ENCODE measurements around the gene POLR1G. TPM values are rescaled to one million over a fixed set of nuclear protein-coding genes. Genes with fewer than 3 reads are reported as not detected.

POLR1G gene
- total RNA-seq, 1 experiment from 2014 or later, result 30.5 TPM

DNA sequence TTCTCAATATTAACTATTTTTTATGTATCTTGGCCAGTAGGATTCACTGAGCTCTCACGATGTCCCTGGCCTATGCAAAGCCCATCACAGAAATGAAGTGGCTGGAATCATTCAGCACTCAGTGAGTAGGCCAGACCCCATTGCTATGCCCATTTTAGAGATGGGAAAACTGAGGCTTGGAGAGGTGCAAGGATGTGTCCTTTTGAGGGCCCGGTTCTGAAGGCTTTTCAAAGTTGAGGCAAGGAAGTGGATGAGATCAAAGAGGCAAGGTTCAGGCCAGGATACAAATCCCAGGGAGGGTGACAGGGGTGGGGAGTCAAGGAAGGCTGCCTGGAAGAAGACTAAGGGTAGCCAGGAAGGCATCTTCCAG, 35.9 kb downstream of the POLR1G start:
- intact Hi-C loops (cut with micrococcal nuclease), result no loop called here
- no peaks in the 10 kb centered on the region for H3K9me3 ChIP-seq (ENCODE audit: control insufficient read depth in 1 of 2, insufficient read depth in 1 of 2, low read depth in 1 of 2, low read length in 2 of 2)
- no TSS peak for BruUV-seq (replicated peaks)
- TF ChIP-seq SRF (IDR thresholded peaks at IDR 0.05; ENCODE audit: low read depth) (no peak), SIN3A (IDR thresholded peaks at IDR 0.05; ENCODE audit: low read depth) (no peak), EZH2 (IDR thresholded peaks at IDR 0.05) (no peak), CBX3 (IDR thresholded peaks at IDR 0.05; ENCODE audit: low read depth) (0 out of 2 replicates have a peak, but pooled peaks have one; percentile 33), YY1 (IDR thresholded peaks at IDR 0.05; ENCODE audit: extremely low read depth, insufficient replicate concordance, low read depth, low read length) (no peak), FOSL1 (IDR thresholded peaks at IDR 0.05; ENCODE audit: low read depth) (no peak), POLR2AphosphoS5 (IDR thresholded peaks at IDR 0.05; ENCODE audit: low read depth, low read length) (no peak), ZFX (IDR thresholded peaks at IDR 0.05) (no peak), SP1 (IDR thresholded peaks at IDR 0.05; ENCODE audit: low read depth) (no peak), JUND (IDR thresholded peaks at IDR 0.05) (no peak)
- TF ChIP-seq, protein P1, sequence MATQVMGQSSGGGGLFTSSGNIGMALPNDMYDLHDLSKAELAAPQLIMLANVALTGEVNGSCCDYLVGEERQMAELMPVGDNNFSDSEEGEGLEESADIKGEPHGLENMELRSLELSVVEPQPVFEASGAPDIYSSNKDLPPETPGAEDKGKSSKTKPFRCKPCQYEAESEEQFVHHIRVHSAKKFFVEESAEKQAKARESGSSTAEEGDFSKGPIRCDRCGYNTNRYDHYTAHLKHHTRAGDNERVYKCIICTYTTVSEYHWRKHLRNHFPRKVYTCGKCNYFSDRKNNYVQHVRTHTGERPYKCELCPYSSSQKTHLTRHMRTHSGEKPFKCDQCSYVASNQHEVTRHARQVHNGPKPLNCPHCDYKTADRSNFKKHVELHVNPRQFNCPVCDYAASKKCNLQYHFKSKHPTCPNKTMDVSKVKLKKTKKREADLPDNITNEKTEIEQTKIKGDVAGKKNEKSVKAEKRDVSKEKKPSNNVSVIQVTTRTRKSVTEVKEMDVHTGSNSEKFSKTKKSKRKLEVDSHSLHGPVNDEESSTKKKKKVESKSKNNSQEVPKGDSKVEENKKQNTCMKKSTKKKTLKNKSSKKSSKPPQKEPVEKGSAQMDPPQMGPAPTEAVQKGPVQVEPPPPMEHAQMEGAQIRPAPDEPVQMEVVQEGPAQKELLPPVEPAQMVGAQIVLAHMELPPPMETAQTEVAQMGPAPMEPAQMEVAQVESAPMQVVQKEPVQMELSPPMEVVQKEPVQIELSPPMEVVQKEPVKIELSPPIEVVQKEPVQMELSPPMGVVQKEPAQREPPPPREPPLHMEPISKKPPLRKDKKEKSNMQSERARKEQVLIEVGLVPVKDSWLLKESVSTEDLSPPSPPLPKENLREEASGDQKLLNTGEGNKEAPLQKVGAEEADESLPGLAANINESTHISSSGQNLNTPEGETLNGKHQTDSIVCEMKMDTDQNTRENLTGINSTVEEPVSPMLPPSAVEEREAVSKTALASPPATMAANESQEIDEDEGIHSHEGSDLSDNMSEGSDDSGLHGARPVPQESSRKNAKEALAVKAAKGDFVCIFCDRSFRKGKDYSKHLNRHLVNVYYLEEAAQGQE (IDR thresholded peaks at IDR 0.05; ENCODE audit: low read depth), result no peak
- TF ChIP-seq, protein P2, sequence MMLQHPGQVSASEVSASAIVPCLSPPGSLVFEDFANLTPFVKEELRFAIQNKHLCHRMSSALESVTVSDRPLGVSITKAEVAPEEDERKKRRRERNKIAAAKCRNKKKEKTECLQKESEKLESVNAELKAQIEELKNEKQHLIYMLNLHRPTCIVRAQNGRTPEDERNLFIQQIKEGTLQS (IDR thresholded peaks at IDR 0.05), result no peak
- TF ChIP-seq, protein P3, sequence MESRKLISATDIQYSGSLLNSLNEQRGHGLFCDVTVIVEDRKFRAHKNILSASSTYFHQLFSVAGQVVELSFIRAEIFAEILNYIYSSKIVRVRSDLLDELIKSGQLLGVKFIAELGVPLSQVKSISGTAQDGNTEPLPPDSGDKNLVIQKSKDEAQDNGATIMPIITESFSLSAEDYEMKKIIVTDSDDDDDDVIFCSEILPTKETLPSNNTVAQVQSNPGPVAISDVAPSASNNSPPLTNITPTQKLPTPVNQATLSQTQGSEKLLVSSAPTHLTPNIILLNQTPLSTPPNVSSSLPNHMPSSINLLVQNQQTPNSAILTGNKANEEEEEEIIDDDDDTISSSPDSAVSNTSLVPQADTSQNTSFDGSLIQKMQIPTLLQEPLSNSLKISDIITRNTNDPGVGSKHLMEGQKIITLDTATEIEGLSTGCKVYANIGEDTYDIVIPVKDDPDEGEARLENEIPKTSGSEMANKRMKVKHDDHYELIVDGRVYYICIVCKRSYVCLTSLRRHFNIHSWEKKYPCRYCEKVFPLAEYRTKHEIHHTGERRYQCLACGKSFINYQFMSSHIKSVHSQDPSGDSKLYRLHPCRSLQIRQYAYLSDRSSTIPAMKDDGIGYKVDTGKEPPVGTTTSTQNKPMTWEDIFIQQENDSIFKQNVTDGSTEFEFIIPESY (IDR thresholded peaks at IDR 0.05; ENCODE audit: extremely low read depth, insufficient replicate concordance, low read length), result no peak
- TF ChIP-seq, protein P4, sequence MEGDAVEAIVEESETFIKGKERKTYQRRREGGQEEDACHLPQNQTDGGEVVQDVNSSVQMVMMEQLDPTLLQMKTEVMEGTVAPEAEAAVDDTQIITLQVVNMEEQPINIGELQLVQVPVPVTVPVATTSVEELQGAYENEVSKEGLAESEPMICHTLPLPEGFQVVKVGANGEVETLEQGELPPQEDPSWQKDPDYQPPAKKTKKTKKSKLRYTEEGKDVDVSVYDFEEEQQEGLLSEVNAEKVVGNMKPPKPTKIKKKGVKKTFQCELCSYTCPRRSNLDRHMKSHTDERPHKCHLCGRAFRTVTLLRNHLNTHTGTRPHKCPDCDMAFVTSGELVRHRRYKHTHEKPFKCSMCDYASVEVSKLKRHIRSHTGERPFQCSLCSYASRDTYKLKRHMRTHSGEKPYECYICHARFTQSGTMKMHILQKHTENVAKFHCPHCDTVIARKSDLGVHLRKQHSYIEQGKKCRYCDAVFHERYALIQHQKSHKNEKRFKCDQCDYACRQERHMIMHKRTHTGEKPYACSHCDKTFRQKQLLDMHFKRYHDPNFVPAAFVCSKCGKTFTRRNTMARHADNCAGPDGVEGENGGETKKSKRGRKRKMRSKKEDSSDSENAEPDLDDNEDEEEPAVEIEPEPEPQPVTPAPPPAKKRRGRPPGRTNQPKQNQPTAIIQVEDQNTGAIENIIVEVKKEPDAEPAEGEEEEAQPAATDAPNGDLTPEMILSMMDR (IDR thresholded peaks at IDR 0.05 in 2 of 3, conservative IDR thresholded peaks at IDR 0.05 in 1 of 3; ENCODE audit: borderline replicate concordance in 1 of 3, insufficient read depth in 1 of 3, low read depth in 2 of 3, low read length in 2 of 3), result no peak
- TF ChIP-seq, protein P5, sequence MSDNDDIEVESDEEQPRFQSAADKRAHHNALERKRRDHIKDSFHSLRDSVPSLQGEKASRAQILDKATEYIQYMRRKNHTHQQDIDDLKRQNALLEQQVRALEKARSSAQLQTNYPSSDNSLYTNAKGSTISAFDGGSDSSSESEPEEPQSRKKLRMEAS (IDR thresholded peaks at IDR 0.05), result 0 out of 2 replicates have a peak, but pooled peaks have one; percentile 18
- CTCF ChIA-PET, result interaction anchor here (6.9 kb wide), 1 partner anchor 36 kb away, joined by 189 read pairs; no protein-coding TSS in a partner anchor
- peak overlapping the region; percentile 78 for H3K27ac ChIP-seq (ENCODE audit: low read depth, low read length)
- peaks cover 25 to 53% of the 10 kb centered on the region in 2 experiments for H3K4me1 ChIP-seq (ENCODE audit: control insufficient read depth in 1 of 2, insufficient read depth in 2 of 2, low read length in 2 of 2)
- H3K4me3 ChIP-seq (replicated peaks in 1 of 2; ENCODE audit: low read depth in 1 of 2, low read length in 2 of 2), result no peak overlapping the region
- no peaks in the 10 kb centered on the region for H3K79me2 ChIP-seq (ENCODE audit: insufficient read depth, low read length)
- POLR2A ChIA-PET, result no interaction called here
- ATAC-seq, result no peak
- peak overlapping the region; percentile 70 for H3K9ac ChIP-seq (ENCODE audit: low read length)
- no peaks in the 10 kb centered on the region for H3K36me3 ChIP-seq (ENCODE audit: control insufficient read depth in 1 of 2, insufficient read depth in 2 of 2, low read length in 2 of 2)
- RAD21 ChIA-PET (ENCODE audit: low non-redundant PET in 1 of 2, low total read pairs in 2 of 2, uncharacterized antibody in 2 of 2, unreplicated experiment in 2 of 2), result no interaction called here
- H3K9me2 ChIP-seq (ENCODE audit: insufficient read depth), result no peaks in the 10 kb centered on the region
- H3K27me3 ChIP-seq (ENCODE audit: insufficient read depth, low read length), result no peaks in the 10 kb centered on the region
- no peak overlapping the region for H2AFZ ChIP-seq (ENCODE audit: low read depth, low read length, poor library complexity, severe bottlenecking)
- no peak for DNase-seq (ENCODE audit: low read depth, low spot score)
- H4K20me1 ChIP-seq (ENCODE audit: insufficient read depth), result no peaks in the 10 kb centered on the region
- H3K4me2 ChIP-seq (ENCODE audit: low read length), result peak overlapping the region; percentile 75

Measured in HCT116 (cell line).